HepG2 (cell line): ENCODE measurements around the gene ATP5F1E. TPM values are rescaled to one million over a fixed set of nuclear protein-coding genes. Genes with fewer than 3 reads are reported as not detected.
A peak's percentile ranks its signal among the peaks of the same experiment; 100 is the strongest.

Experiments
- CHD4 ChIP-seq: fragments of 200-600 bp; sonication (generic); IDR thresholded peaks from 2 replicates; pipeline ENCODE4 v1.7.0; 2017; ENCODE audit warnings: mild to moderate bottlenecking, low read length, borderline replicate concordance
- ELF3 ChIP-seq: IDR thresholded peaks from 2 replicates; pipeline ENCODE4 v1.6.1; 2016; ENCODE audit warnings: missing genetic modification reagents, missing compliant biosample characterization
- FOXA3 ChIP-seq: IDR thresholded peaks from 2 replicates; pipeline ENCODE4 v1.6.1; 2016; ENCODE audit warnings: missing genetic modification reagents, missing compliant biosample characterization
- MIER2 ChIP-seq: IDR thresholded peaks from 2 replicates; pipeline ENCODE4 v1.6.1; 2016; ENCODE audit warnings: missing biosample characterization, missing genetic modification reagents
- MXI1 ChIP-seq: IDR thresholded peaks from 3 replicates; pipeline ENCODE4 v1.6.1; 2012; ENCODE audit warnings: low read depth, low read length, inconsistent platforms, borderline replicate concordance
- NFE2 ChIP-seq: sonication (generic); formaldehyde crosslinking; IDR thresholded peaks from 2 replicates; pipeline ENCODE4 v1.4.0; 2020; ENCODE audit warnings: missing genetic modification reagents
- SOX13 ChIP-seq, 3 experiments: fragments of 450-650 bp in 1 of 3; sonication (generic) in 1 of 3; formaldehyde crosslinking in 1 of 3; IDR thresholded peaks in 2 of 3; conservative IDR thresholded peaks in 1 of 3; 2 replicates each; pipeline versions ENCODE4 v1.5.0 to v1.6.1; 2016 to 2020; ENCODE audit warnings: antibody characterized with exemption in 1 of 3, mild to moderate bottlenecking in 1 of 3, missing compliant biosample characterization in 1 of 3, missing genetic modification reagents in 1 of 3, moderate library complexity in 1 of 3
- TBL1XR1 ChIP-seq: fragments of 150-350 bp; IDR thresholded peaks from 2 replicates; pipeline ENCODE4 v1.6.1; 2014; ENCODE audit warnings: borderline replicate concordance, low read length; ENCODE audit not compliant: partially characterized antibody
- ZNF496 ChIP-seq: sonication (generic); formaldehyde crosslinking; IDR thresholded peaks from 2 replicates; pipeline ENCODE4 v1.8.1; 2023; ENCODE audit warnings: mild to moderate bottlenecking, moderate library complexity, missing genetic modification reagents; ENCODE audit not compliant: insufficient replicate concordance
- polyA plus RNA-seq, 8 experiments: library from polyadenylated mRNA; depleted of rRNA in 3 of 8; stranded (reverse) in 7 of 8; unstranded in 1 of 8; fragments of >200 nt; fragmentation: Illumina TruSeq in 4 of 8; extraction: Trizol in 4 of 8; gene quantifications; 2 replicates each; pipeline versions ENCODE4 v1.2.1 to v1.2.3, GENCODE V29; 2011 to 2016; ENCODE audit warnings: low read depth in 4 of 8, missing spikeins in 1 of 8, mixed read lengths in 1 of 8; ENCODE audit not compliant: insufficient read depth in 1 of 8
- total RNA-seq, 5 experiments: library from RNA; depleted of rRNA; stranded (reverse); fragments of >200 nt; fragmentation: Illumina TruSeq; extraction: Trizol; gene quantifications; 2 replicates each; pipeline ENCODE4 v1.2.3, GENCODE V29; 2016; ENCODE audit warnings: low read depth in 1 of 5
- TF ChIP-seq, protein P1 (sequence below): sonication (generic); formaldehyde crosslinking; IDR thresholded peaks from 2 replicates; pipeline ENCODE4 v1.5.1; 2020; ENCODE audit warnings: missing genetic modification reagents, mild to moderate bottlenecking, borderline replicate concordance
- TF ChIP-seq, protein P2 (sequence below), 2 experiments: IDR thresholded peaks; 2 replicates each; pipeline ENCODE4 v1.6.1; 2011 to 2012; ENCODE audit warnings: low read length in 2 of 2, borderline replicate concordance in 1 of 2, low read depth in 1 of 2, mild to moderate bottlenecking in 1 of 2, moderate library complexity in 1 of 2

The ATP5F1E gene
- total and polyA plus RNA-seq, 2 of the 13 experiments (the other 11 are each of a cell fraction or from before 2014, with no cell fraction given): 121 to 134 TPM

- TF ChIP-seq MIER2: peak; percentile 56; the same call in 1 of the 2 replicates
- TF ChIP-seq, protein P1, sequence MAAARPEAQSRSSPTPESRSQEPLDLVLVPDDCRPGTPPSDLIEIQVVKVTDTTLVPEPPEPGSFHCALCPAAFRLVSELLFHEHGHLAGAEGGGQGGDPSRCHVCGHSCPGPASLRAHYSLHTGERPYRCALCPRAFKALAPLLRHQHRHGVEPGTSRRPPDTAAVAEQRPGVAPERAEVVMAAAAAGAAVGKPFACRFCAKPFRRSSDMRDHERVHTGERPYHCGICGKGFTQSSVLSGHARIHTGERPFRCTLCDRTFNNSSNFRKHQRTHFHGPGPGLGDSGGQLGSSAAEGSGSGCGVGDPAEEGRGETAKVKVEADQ (CRISPR knock-in tag): no peak
- no peak for TF ChIP-seq TBL1XR1
- TF ChIP-seq MXI1: no peak
- TF ChIP-seq SOX13 (IDR thresholded peaks at IDR 0.05): no peak
- TF ChIP-seq SOX13 (CRISPR knock-in tag; conservative IDR thresholded peaks at IDR 0.05 in 1 of 2, IDR thresholded peaks at IDR 0.05 in 1 of 2): no peak
- TF ChIP-seq CHD4: no peak
- TF ChIP-seq ZNF496 (CRISPR knock-in tag): no peak
- no peak for TF ChIP-seq NFE2 (CRISPR knock-in tag)
- no peak for TF ChIP-seq ELF3 (CRISPR knock-in tag)
- TF ChIP-seq, protein P2, sequence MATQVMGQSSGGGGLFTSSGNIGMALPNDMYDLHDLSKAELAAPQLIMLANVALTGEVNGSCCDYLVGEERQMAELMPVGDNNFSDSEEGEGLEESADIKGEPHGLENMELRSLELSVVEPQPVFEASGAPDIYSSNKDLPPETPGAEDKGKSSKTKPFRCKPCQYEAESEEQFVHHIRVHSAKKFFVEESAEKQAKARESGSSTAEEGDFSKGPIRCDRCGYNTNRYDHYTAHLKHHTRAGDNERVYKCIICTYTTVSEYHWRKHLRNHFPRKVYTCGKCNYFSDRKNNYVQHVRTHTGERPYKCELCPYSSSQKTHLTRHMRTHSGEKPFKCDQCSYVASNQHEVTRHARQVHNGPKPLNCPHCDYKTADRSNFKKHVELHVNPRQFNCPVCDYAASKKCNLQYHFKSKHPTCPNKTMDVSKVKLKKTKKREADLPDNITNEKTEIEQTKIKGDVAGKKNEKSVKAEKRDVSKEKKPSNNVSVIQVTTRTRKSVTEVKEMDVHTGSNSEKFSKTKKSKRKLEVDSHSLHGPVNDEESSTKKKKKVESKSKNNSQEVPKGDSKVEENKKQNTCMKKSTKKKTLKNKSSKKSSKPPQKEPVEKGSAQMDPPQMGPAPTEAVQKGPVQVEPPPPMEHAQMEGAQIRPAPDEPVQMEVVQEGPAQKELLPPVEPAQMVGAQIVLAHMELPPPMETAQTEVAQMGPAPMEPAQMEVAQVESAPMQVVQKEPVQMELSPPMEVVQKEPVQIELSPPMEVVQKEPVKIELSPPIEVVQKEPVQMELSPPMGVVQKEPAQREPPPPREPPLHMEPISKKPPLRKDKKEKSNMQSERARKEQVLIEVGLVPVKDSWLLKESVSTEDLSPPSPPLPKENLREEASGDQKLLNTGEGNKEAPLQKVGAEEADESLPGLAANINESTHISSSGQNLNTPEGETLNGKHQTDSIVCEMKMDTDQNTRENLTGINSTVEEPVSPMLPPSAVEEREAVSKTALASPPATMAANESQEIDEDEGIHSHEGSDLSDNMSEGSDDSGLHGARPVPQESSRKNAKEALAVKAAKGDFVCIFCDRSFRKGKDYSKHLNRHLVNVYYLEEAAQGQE (IDR thresholded peaks at IDR 0.05; ENCODE audit: borderline replicate concordance in 1 of 2, low read depth in 1 of 2, low read length in 2 of 2): peak; percentile 10 to 80
- no peak for TF ChIP-seq FOXA3
- TF ChIP-seq, all 625 proteins: peak for 2
Measured at GRCh38 chr20:59062081-59062480, 29.9 kb upstream of the ATP5F1E start (continued).
